ENCODE results near the gene EXO5.

EXO5 gene

GRCh38 chr1:40564506-40564905 lies 55.9 kb downstream of the EXO5 start:
- TF ChIP-seq, protein P1, sequence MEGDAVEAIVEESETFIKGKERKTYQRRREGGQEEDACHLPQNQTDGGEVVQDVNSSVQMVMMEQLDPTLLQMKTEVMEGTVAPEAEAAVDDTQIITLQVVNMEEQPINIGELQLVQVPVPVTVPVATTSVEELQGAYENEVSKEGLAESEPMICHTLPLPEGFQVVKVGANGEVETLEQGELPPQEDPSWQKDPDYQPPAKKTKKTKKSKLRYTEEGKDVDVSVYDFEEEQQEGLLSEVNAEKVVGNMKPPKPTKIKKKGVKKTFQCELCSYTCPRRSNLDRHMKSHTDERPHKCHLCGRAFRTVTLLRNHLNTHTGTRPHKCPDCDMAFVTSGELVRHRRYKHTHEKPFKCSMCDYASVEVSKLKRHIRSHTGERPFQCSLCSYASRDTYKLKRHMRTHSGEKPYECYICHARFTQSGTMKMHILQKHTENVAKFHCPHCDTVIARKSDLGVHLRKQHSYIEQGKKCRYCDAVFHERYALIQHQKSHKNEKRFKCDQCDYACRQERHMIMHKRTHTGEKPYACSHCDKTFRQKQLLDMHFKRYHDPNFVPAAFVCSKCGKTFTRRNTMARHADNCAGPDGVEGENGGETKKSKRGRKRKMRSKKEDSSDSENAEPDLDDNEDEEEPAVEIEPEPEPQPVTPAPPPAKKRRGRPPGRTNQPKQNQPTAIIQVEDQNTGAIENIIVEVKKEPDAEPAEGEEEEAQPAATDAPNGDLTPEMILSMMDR (IDR thresholded peaks at IDR 0.05; ENCODE audit: borderline replicate concordance, extremely low read depth, low read length, poor library complexity, severe bottlenecking), result no peak
- no peak for TF ChIP-seq EZH2 (IDR thresholded peaks at IDR 0.05; ENCODE audit: borderline replicate concordance, low read depth, low read length, severe bottlenecking)
- no peaks in the 10 kb centered on the region for H3K79me2 ChIP-seq (ENCODE audit: insufficient read depth, low read length)
- H3K4me3 ChIP-seq (ENCODE audit: low read depth in 1 of 2, low read length in 2 of 2), result no peak overlapping the region
- H3K9me3 ChIP-seq (ENCODE audit: insufficient read depth, low read length, severe bottlenecking), result no peaks in the 10 kb centered on the region
- no peak overlapping the region for H3K27ac ChIP-seq (ENCODE audit: low read length)
- no peak overlapping the region for H3K4me2 ChIP-seq (ENCODE audit: insufficient read depth, low read length)
- 0 out of 2 replicates have a peak, but pooled peaks cover 3% of the 10 kb centered on the region for H3K4me1 ChIP-seq (ENCODE audit: insufficient read depth, low read length)
- no peak overlapping the region for H2AFZ ChIP-seq (ENCODE audit: low read depth, low read length)
- H3K27me3 ChIP-seq (ENCODE audit: insufficient read depth, low read length, poor library complexity), result no peaks in the 10 kb centered on the region
- ATAC-seq (ENCODE audit: insufficient read depth, low read depth) (no peak), DNase-seq (no peak)
- H3K9ac ChIP-seq (ENCODE audit: low read depth, low read length), result no peak overlapping the region
- H4K20me1 ChIP-seq (ENCODE audit: insufficient read depth, low read length), result no peaks in the 10 kb centered on the region
- H3K36me3 ChIP-seq (ENCODE audit: insufficient read depth, low read length), result no peaks in the 10 kb centered on the region

- no peak overlapping the region for H3K27ac ChIP-seq (ENCODE audit: low read length)
- H3K36me3 ChIP-seq (ENCODE audit: insufficient read depth, low read length), result no peaks in the 10 kb centered on the region
- no peaks in the 10 kb centered on the region for H3K27me3 ChIP-seq (ENCODE audit: insufficient read depth, low read length, poor library complexity)
- no peaks in the 10 kb centered on the region for H3K9me3 ChIP-seq (ENCODE audit: insufficient read depth, low read length, severe bottlenecking)
- no peak for ATAC-seq (ENCODE audit: insufficient read depth, low read depth)
- no peak overlapping the region for H2AFZ ChIP-seq (ENCODE audit: low read depth, low read length)
- H3K79me2 ChIP-seq (ENCODE audit: insufficient read depth, low read length), result no peaks in the 10 kb centered on the region
- no peak for DNase-seq
- H3K9ac ChIP-seq (ENCODE audit: low read depth, low read length), result no peak overlapping the region
- H3K4me1 ChIP-seq (ENCODE audit: insufficient read depth, low read length), result 0 out of 2 replicates have a peak, but pooled peaks cover 3% of the 10 kb centered on the region
- no peak for TF ChIP-seq EZH2 (IDR thresholded peaks at IDR 0.05; ENCODE audit: borderline replicate concordance, low read depth, low read length, severe bottlenecking)
- TF ChIP-seq, protein P1 (IDR thresholded peaks at IDR 0.05; ENCODE audit: borderline replicate concordance, extremely low read depth, low read length, poor library complexity, severe bottlenecking), result no peak
- H3K4me3 ChIP-seq (ENCODE audit: low read depth in 1 of 2, low read length in 2 of 2), result no peak overlapping the region
- H3K4me2 ChIP-seq (ENCODE audit: insufficient read depth, low read length), result no peak overlapping the region
- H4K20me1 ChIP-seq (ENCODE audit: insufficient read depth, low read length), result no peaks in the 10 kb centered on the region
Measured at GRCh38 chr1:40564913-40565312, 56.3 kb downstream of the EXO5 start.

Data from DND-41 (cell line).